Right lobe of liver (tissue), 4 donors: ENCODE measurements around the gene C1orf50.

ENCODE experiments used
- CTCF ChIP-seq, 4 donors: fragments of 200-600 bp in 3 of 4; fragments of 450-650 bp in 1 of 4; IDR thresholded peaks; one replicate each; pipeline versions ENCODE4 v1.5.1 to v1.8.0; 2016 to 2022; ENCODE audit warnings: antibody characterized with exemption in 4 of 4, mild to moderate bottlenecking in 2 of 4
- POLR2A ChIP-seq: fragments of 450-650 bp; IDR thresholded peaks from one replicate; pipeline ENCODE4 v1.6.1; 2017; ENCODE audit warnings: antibody characterized with exemption, mild to moderate bottlenecking
- donor health status: DM: no; HTN: no; CAD: no.
- donor health status: DM: no; HTN: no; CAD: no.
- donor health status: DM: no; HTN: yes; CAD: no.

- no peak for TF ChIP-seq CTCF (IDR thresholded peaks at IDR 0.05)
- TF ChIP-seq POLR2A = no peak
Observed at GRCh38 chr1:42806171-42806570, 39.1 kb downstream of the C1orf50 start.
